HFFc6 (cell line): ENCODE measurements around the gene EHBP1. TPM values are rescaled to one million over a fixed set of nuclear protein-coding genes. Genes with fewer than 3 reads are reported as not detected.
A peak's percentile ranks its signal among the peaks of the same experiment; 100 is the strongest.
"Not testable (repeated sequence)": the region's sequence is repeated elsewhere in the genome, so short reads cannot be mapped to it uniquely, and the experiment has no call there.

Experiments
- DNase-seq: peaks from one replicate; pipeline ENCODE4 v3.0.0-alpha.2; 2018
- H3K27ac Mint-ChIP-seq: 2 replicates; pipeline ENCODE4 v1.8.0; 2020; ENCODE audit warnings: mild to moderate bottlenecking, mixed read lengths
- H3K27me3 Mint-ChIP-seq: 2 replicates; pipeline ENCODE4 v1.8.0; 2021; ENCODE audit warnings: mild to moderate bottlenecking, moderate library complexity, mixed read lengths; ENCODE audit not compliant: insufficient read depth
- H3K36me3 Mint-ChIP-seq: 2 replicates; pipeline ENCODE4 v1.8.0; 2021; ENCODE audit warnings: low read depth, mixed read lengths
- H3K4me1 Mint-ChIP-seq: 2 replicates; pipeline ENCODE4 v1.8.0; 2020; ENCODE audit warnings: low read depth, mixed read lengths
- H3K4me3 Mint-ChIP-seq: 2 replicates; pipeline ENCODE4 v1.8.0; 2020; ENCODE audit warnings: mild to moderate bottlenecking, moderate library complexity, mixed read lengths
- H3K9me3 Mint-ChIP-seq: 2 replicates; pipeline ENCODE4 v1.8.0; 2020; ENCODE audit warnings: mild to moderate bottlenecking, mixed read lengths
- CTCF ChIP-seq: fragments of 200-600 bp; sonication (generic); IDR thresholded peaks from 2 replicates; pipeline ENCODE4 v1.5.0; 2021; ENCODE audit warnings: antibody characterized with exemption, mild to moderate bottlenecking
- total RNA-seq, 6 experiments: library from RNA; stranded (reverse); fragmentation: NEBNext Ultra II Directional; extraction: Animal tissue kit (Norgen Biotek cat#: 25700); gene quantifications; 2 replicates in 1 of 6; 3 replicates in 5 of 6; pipeline ENCODE4 v1.2.3, GENCODE V29; 2021

EHBP1 gene
- total RNA-seq, 6 experiments from 2014 or later: 72.7 to 87.3 (median 80.6) TPM

GRCh38 chr2:62711832-62712494 lies 6.5 kb downstream of the EHBP1 start:
- no peak for TF ChIP-seq CTCF
- H3K4me1 Mint-ChIP-seq: peaks cover 24% of the 10 kb centered on the region
- H3K36me3 Mint-ChIP-seq: peaks cover 50% of the 10 kb centered on the region
- H3K4me3 Mint-ChIP-seq: no peak overlapping the region
- H3K27ac Mint-ChIP-seq: no peak overlapping the region
- no peaks in the 10 kb centered on the region; the same call in 1 of the 2 replicates for H3K27me3 Mint-ChIP-seq
- DNase-seq: no peak
- peaks cover 10% of the 10 kb centered on the region for H3K9me3 Mint-ChIP-seq

- H3K36me3 Mint-ChIP-seq: peaks cover 49% of the 10 kb centered on the region
- H3K27me3 Mint-ChIP-seq, H3K4me3 Mint-ChIP-seq, H3K27ac Mint-ChIP-seq, DNase-seq, H3K9me3 Mint-ChIP-seq: not testable (repeated sequence)
- H3K4me1 Mint-ChIP-seq: peaks cover 17% of the 10 kb centered on the region
Measured at GRCh38 chr2:62713196-62713595, 7.7 kb downstream of the EHBP1 start.

- Mint-ChIP-seq H3K27me3 (no peaks in the 10 kb centered on the region), H3K36me3 (peaks cover 42% of the 10 kb centered on the region), H3K4me3 (no peak overlapping the region), H3K4me1 (peaks cover 11% of the 10 kb centered on the region), H3K9me3 (peaks cover 4% of the 10 kb centered on the region), H3K27ac (peak overlapping the region; percentile 64; the same call in 1 of the 2 replicates)
- no peak for TF ChIP-seq CTCF
- DNase-seq: no peak
Measured at GRCh38 chr2:62713837-62714236, 8.3 kb downstream of the EHBP1 start.

- no peak overlapping the region for H3K27ac Mint-ChIP-seq
- H3K27me3 Mint-ChIP-seq: no peaks in the 10 kb centered on the region
- no peak for DNase-seq
- peaks cover 22% of the 10 kb centered on the region for H3K4me1 Mint-ChIP-seq
- H3K9me3 Mint-ChIP-seq: no peaks in the 10 kb centered on the region
- TF ChIP-seq CTCF: no peak
- no peak overlapping the region for H3K4me3 Mint-ChIP-seq
- peaks cover 57% of the 10 kb centered on the region for H3K36me3 Mint-ChIP-seq
Measured at GRCh38 chr2:62716768-62717167, 11.3 kb downstream of the EHBP1 start.

- DNase-seq: no peak
- H3K27ac Mint-ChIP-seq: no peak overlapping the region
- H3K4me1 Mint-ChIP-seq: peaks cover 24% of the 10 kb centered on the region
- H3K27me3 Mint-ChIP-seq: no peaks in the 10 kb centered on the region
- H3K9me3 Mint-ChIP-seq: no peaks in the 10 kb centered on the region; the same call in 1 of the 2 replicates
- no peak overlapping the region for H3K4me3 Mint-ChIP-seq
- H3K36me3 Mint-ChIP-seq: peaks cover 59% of the 10 kb centered on the region
- TF ChIP-seq CTCF: no peak
Measured at GRCh38 chr2:62717503-62718081, 12.1 kb downstream of the EHBP1 start.

- no peaks in the 10 kb centered on the region for H3K27me3 Mint-ChIP-seq
- DNase-seq: no peak
- no peak overlapping the region for H3K27ac Mint-ChIP-seq
- H3K4me1 Mint-ChIP-seq: peaks cover 31% of the 10 kb centered on the region
- no peak overlapping the region for H3K4me3 Mint-ChIP-seq
- H3K36me3 Mint-ChIP-seq: peaks cover 67% of the 10 kb centered on the region
- peaks cover 5% of the 10 kb centered on the region for H3K9me3 Mint-ChIP-seq
- no peak for TF ChIP-seq CTCF
Measured at GRCh38 chr2:62718225-62718822, 12.8 kb downstream of the EHBP1 start.
